K562 (cell line): ENCODE measurements around the gene SMAD3. TPM values are rescaled to one million over a fixed set of nuclear protein-coding genes. Genes with fewer than 3 reads are reported as not detected.

Experiments used
- EP400 ChIP-seq: fragments of 450-650 bp; IDR thresholded peaks from 2 replicates; pipeline ENCODE4 v1.6.1; 2017; ENCODE audit warnings: antibody characterized with exemption, mild to moderate bottlenecking, moderate library complexity
- ETV1 ChIP-seq: fragments of 450-650 bp; conservative IDR thresholded peaks from 2 replicates; pipeline ENCODE4 v1.6.1; 2016; ENCODE audit warnings: missing genetic modification characterization, control low read depth, low read depth, missing compliant biosample characterization
- HLTF ChIP-seq: fragments of 450-650 bp; IDR thresholded peaks from 2 replicates; pipeline ENCODE4 v1.6.1; 2016
- HOXB6 ChIP-seq: fragments of 250-450 bp; sonication (Bioruptor Pico); IDR thresholded peaks from 2 replicates; pipeline ENCODE4 v1.5.1; 2022; ENCODE audit warnings: mild to moderate bottlenecking, borderline replicate concordance
- KHSRP ChIP-seq: fragments of 450-650 bp; IDR thresholded peaks from 2 replicates; pipeline ENCODE4 v1.6.1; 2017
- MEIS2 ChIP-seq: fragments of 450-650 bp; IDR thresholded peaks from 2 replicates; pipeline ENCODE4 v1.6.1; 2014; ENCODE audit warnings: mild to moderate bottlenecking; ENCODE audit not compliant: partially characterized antibody
- SIN3B ChIP-seq: fragments of 450-650 bp; IDR thresholded peaks from 2 replicates; pipeline ENCODE4 v1.6.1; 2017; ENCODE audit warnings: low read depth, mild to moderate bottlenecking, moderate library complexity
- SRF ChIP-seq, 2 experiments: fragments of 250-450, 450-650 bp in 1 of 2; sonication (Bioruptor Pico) in 1 of 2; sonication (generic) in 1 of 2; formaldehyde crosslinking; IDR thresholded peaks; 2 replicates each; pipeline versions ENCODE4 v1.5.0 to v1.5.1; 2020 to 2022; ENCODE audit warnings: mild to moderate bottlenecking in 1 of 2, missing genetic modification reagents in 1 of 2
- SRSF7 ChIP-seq: fragments of 200-400 bp; formaldehyde crosslinking; optimal IDR thresholded peaks from 2 replicates; pipeline ENCODE3; 2017; ENCODE audit warnings: mild to moderate bottlenecking, low read depth, low read length
- ZEB2 ChIP-seq: fragments of 450-650 bp; IDR thresholded peaks from 2 replicates; pipeline ENCODE4 v1.6.1; 2016
- ZNF175 ChIP-seq: fragments of 200-800 bp; sonication (Bioruptor generic); IDR thresholded peaks from 2 replicates; pipeline ENCODE4 v1.6.1; 2016; ENCODE audit warnings: low read depth, mild to moderate bottlenecking, missing genetic modification characterization, missing compliant biosample characterization
- ZNF445 ChIP-seq: fragments of 250-450 bp; sonication (Bioruptor Pico); IDR thresholded peaks from 2 replicates; pipeline ENCODE4 v1.4.0; 2020; ENCODE audit warnings: low read depth, mild to moderate bottlenecking, moderate library complexity
- ZNF76 ChIP-seq: fragments of 250-450 bp; sonication (Bioruptor Pico); IDR thresholded peaks from 2 replicates; pipeline ENCODE4 v1.4.0; 2020; ENCODE audit warnings: mild to moderate bottlenecking, moderate library complexity, borderline replicate concordance
- polyA plus RNA-seq, 8 experiments: library from polyadenylated mRNA; depleted of rRNA in 4 of 8; stranded (reverse) in 5 of 8; unstranded in 3 of 8; fragments of >200 nt; fragmentation: Nextera tagmentation in 2 of 8; fragmentation: Illumina TruSeq in 1 of 8; extraction: Ambion mirVana in 2 of 8; extraction: Trizol in 1 of 8; gene quantifications; 2 replicates each; pipeline versions ENCODE4 v1.2.1 to v1.2.3, GENCODE V29; 2011 to 2014; ENCODE audit warnings: inconsistent platforms in 1 of 8, missing spikeins in 1 of 8
- total RNA-seq, 7 experiments: library from RNA; depleted of rRNA in 6 of 7; stranded (reverse); fragments of >200 nt in 6 of 7; fragmentation: Illumina TruSeq in 2 of 7; extraction: Trizol in 2 of 7; gene quantifications; 2 replicates each; pipeline versions ENCODE4 v1.2.1 to v1.2.3, GENCODE V29; 2011 to 2021; ENCODE audit warnings: low replicate concordance in 1 of 7
- TF ChIP-seq, protein P1 (sequence below): fragments of 450-650 bp; IDR thresholded peaks from 2 replicates; pipeline ENCODE4 v1.6.1; 2016; ENCODE audit warnings: low read depth
- TF ChIP-seq, protein P2 (sequence below): fragments of 250-450 bp; sonication (Bioruptor Pico); IDR thresholded peaks from 2 replicates; pipeline ENCODE4 v1.4.0; 2020; ENCODE audit warnings: mild to moderate bottlenecking, moderate library complexity
- TF ChIP-seq, protein P3 (sequence below): fragments of 450-650 bp; formaldehyde crosslinking; IDR thresholded peaks from 2 replicates; pipeline ENCODE4 v1.4.0; 2020; ENCODE audit warnings: mild to moderate bottlenecking, mixed read lengths

SMAD3 gene
- total and polyA plus RNA-seq, 9 of the 15 experiments (the other 6 are each of a cell fraction or from before 2014, with no cell fraction given) = 4.3 to 39.2 (median 11.1) TPM

DNA sequence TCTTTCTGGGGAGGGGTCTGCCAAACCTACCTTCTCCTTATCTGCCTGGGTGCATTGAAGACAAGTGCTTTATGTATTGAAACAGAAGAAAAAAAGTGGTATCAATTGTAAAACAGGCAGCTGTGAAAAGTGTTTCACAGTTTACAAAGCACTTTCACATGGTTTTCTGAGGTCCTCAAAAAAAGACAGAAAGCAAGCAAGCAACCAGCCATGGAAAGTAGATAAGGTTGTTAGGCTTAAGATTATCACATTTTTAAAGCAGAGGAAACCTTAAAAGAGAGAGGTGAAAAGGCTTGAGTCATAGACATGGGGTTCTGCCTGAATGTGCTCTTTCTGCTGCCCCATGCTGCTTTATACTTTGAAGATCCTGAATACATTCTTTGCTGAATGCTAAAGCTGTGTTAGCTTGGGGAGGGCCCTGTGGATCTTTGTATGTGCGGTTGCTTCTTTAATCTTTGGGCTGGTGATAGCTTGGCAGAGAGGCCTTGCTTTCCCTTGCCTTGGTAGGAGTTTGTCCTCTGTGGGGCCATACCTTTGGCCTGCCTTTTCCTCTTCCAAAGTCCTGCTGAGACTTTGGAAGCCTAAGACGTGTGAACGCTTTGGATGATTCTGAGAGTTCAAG lies 2.6 kb downstream of the SMAD3 start (continued):
- TF ChIP-seq, protein P1, sequence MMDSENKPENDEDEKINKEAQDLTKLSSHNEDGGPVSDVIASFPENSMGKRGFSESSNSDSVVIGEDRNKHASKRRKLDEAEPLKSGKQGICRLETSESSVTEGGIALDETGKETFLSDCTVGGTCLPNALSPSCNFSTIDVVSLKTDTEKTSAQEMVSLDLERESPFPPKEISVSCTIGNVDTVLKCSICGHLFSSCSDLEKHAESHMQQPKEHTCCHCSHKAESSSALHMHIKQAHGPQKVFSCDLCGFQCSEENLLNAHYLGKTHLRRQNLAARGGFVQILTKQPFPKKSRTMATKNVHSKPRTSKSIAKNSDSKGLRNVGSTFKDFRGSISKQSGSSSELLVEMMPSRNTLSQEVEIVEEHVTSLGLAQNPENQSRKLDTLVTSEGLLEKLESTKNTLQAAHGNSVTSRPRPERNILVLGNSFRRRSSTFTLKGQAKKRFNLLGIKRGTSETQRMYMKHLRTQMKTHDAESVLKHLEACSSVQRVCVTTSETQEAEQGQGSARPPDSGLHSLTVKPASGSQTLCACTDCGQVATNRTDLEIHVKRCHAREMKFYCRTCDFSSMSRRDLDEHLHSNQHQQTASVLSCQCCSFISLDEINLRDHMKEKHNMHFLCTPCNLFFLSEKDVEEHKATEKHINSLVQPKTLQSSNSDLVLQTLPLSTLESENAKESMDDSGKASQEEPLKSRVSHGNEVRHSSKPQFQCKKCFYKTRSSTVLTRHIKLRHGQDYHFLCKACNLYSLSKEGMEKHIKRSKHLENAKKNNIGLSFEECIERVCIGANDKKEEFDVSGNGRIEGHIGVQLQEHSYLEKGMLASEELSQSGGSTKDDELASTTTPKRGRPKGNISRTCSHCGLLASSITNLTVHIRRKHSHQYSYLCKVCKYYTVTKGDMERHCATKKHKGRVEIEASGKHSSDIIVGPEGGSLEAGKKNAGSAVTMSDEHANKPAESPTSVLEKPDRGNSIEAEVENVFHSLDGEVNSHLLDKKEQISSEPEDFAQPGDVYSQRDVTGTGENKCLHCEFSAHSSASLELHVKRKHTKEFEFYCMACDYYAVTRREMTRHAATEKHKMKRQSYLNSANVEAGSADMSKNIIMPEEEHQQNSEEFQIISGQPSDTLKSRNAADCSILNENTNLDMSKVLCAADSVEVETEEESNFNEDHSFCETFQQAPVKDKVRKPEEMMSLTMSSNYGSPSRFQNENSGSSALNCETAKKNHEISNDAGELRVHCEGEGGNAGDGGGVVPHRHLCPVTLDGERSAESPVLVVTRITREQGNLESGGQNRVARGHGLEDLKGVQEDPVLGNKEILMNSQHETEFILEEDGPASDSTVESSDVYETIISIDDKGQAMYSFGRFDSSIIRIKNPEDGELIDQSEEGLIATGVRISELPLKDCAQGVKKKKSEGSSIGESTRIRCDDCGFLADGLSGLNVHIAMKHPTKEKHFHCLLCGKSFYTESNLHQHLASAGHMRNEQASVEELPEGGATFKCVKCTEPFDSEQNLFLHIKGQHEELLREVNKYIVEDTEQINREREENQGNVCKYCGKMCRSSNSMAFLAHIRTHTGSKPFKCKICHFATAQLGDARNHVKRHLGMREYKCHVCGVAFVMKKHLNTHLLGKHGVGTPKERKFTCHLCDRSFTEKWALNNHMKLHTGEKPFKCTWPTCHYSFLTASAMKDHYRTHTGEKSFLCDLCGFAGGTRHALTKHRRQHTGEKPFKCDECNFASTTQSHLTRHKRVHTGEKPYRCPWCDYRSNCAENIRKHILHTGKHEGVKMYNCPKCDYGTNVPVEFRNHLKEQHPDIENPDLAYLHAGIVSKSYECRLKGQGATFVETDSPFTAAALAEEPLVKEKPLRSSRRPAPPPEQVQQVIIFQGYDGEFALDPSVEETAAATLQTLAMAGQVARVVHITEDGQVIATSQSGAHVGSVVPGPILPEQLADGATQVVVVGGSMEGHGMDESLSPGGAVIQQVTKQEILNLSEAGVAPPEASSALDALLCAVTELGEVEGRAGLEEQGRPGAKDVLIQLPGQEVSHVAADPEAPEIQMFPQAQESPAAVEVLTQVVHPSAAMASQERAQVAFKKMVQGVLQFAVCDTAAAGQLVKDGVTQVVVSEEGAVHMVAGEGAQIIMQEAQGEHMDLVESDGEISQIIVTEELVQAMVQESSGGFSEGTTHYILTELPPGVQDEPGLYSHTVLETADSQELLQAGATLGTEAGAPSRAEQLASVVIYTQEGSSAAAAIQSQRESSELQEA = no peak
- TF ChIP-seq, protein P2, sequence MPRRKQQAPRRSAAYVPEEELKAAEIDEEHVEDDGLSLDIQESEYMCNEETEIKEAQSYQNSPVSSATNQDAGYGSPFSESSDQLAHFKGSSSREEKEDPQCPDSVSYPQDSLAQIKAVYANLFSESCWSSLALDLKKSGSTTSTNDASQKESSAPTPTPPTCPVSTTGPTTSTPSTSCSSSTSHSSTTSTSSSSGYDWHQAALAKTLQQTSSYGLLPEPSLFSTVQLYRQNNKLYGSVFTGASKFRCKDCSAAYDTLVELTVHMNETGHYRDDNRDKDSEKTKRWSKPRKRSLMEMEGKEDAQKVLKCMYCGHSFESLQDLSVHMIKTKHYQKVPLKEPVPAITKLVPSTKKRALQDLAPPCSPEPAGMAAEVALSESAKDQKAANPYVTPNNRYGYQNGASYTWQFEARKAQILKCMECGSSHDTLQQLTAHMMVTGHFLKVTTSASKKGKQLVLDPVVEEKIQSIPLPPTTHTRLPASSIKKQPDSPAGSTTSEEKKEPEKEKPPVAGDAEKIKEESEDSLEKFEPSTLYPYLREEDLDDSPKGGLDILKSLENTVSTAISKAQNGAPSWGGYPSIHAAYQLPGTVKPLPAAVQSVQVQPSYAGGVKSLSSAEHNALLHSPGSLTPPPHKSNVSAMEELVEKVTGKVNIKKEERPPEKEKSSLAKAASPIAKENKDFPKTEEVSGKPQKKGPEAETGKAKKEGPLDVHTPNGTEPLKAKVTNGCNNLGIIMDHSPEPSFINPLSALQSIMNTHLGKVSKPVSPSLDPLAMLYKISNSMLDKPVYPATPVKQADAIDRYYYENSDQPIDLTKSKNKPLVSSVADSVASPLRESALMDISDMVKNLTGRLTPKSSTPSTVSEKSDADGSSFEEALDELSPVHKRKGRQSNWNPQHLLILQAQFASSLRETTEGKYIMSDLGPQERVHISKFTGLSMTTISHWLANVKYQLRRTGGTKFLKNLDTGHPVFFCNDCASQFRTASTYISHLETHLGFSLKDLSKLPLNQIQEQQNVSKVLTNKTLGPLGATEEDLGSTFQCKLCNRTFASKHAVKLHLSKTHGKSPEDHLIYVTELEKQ (CRISPR knock-in tag) = no peak
- TF ChIP-seq ZNF175 = no peak
- TF ChIP-seq, protein P3, sequence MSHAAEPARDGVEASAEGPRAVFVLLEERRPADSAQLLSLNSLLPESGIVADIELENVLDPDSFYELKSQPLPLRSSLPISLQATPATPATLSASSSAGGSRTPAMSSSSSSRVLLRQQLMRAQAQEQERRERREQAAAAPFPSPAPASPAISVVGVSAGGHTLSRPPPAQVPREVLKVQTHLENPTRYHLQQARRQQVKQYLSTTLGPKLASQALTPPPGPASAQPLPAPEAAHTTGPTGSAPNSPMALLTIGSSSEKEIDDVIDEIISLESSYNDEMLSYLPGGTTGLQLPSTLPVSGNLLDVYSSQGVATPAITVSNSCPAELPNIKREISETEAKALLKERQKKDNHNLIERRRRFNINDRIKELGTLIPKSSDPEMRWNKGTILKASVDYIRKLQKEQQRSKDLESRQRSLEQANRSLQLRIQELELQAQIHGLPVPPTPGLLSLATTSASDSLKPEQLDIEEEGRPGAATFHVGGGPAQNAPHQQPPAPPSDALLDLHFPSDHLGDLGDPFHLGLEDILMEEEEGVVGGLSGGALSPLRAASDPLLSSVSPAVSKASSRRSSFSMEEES (CRISPR knock-in tag) = no peak
- TF ChIP-seq ZNF76 (CRISPR knock-in tag) = no peak
- TF ChIP-seq ZNF445 = no peak
- no peak for TF ChIP-seq HOXB6 (CRISPR knock-in tag)
- no peak for TF ChIP-seq ZEB2
- no peak for TF ChIP-seq SRF (CRISPR knock-in tag; IDR thresholded peaks at IDR 0.05)
- TF ChIP-seq ETV1 = no peak
- TF ChIP-seq HLTF = no peak
- no peak for TF ChIP-seq SRSF7
- no peak for TF ChIP-seq EP400
- no peak for TF ChIP-seq KHSRP
- no peak for TF ChIP-seq SIN3B
- TF ChIP-seq MEIS2 = no peak
